HCT116 (cell line): Measurements from ENCODE around the gene TAS2R41.

ENCODE experiments used
- CTCF ChIP-seq, 3 experiments: fragments of 200-600 bp in 1 of 3; sonication (generic) in 1 of 3; IDR thresholded peaks in 2 of 3; conservative IDR thresholded peaks in 1 of 3; 2 replicates each; pipeline ENCODE4 v1.5.1; 2012 to 2017; ENCODE audit warnings: low read depth in 2 of 3, low read length in 2 of 3, antibody characterized with exemption in 1 of 3, borderline replicate concordance in 1 of 3, control low read depth in 1 of 3, mild to moderate bottlenecking in 1 of 3, mixed read lengths in 1 of 3, mixed run types in 1 of 3, moderate library complexity in 1 of 3; ENCODE audit not compliant: insufficient read depth in 1 of 3
- EGR1 ChIP-seq: IDR thresholded peaks from 2 replicates; pipeline ENCODE4 v1.6.1; 2012; ENCODE audit warnings: low read depth
- EZH2phosphoT487 ChIP-seq: fragments of 200-600 bp; IDR thresholded peaks from 2 replicates; pipeline ENCODE4 v1.6.1; 2018; ENCODE audit warnings: antibody characterized with exemption, borderline replicate concordance
- JUND ChIP-seq: IDR thresholded peaks from 2 replicates; pipeline ENCODE4 v1.6.1; 2012
- POLR2A ChIP-seq: IDR thresholded peaks from 2 replicates; pipeline ENCODE4 v1.7.0; 2011; ENCODE audit warnings: borderline replicate concordance; ENCODE audit not compliant: insufficient read depth, insufficient read length; ENCODE audit errors: extremely low read depth
- POLR2AphosphoS5 ChIP-seq: IDR thresholded peaks from 2 replicates; pipeline ENCODE4 v1.6.1; 2011; ENCODE audit warnings: mild to moderate bottlenecking, low read depth, low read length, moderate library complexity
- RAD21 ChIP-seq: IDR thresholded peaks from 2 replicates; pipeline ENCODE4 v1.6.1; 2012; ENCODE audit warnings: low read depth, mild to moderate bottlenecking
- SIN3A ChIP-seq: IDR thresholded peaks from 2 replicates; pipeline ENCODE4 v1.6.1; 2012; ENCODE audit warnings: low read depth
- SP1 ChIP-seq: IDR thresholded peaks from 2 replicates; pipeline ENCODE4 v1.6.1; 2012; ENCODE audit warnings: low read depth
- SRF ChIP-seq: IDR thresholded peaks from 2 replicates; pipeline ENCODE4 v1.6.1; 2012; ENCODE audit warnings: low read depth
- TCF7L2 ChIP-seq: IDR thresholded peaks from 2 replicates; pipeline ENCODE4 v1.7.0; 2011; ENCODE audit warnings: borderline replicate concordance, inconsistent platforms; ENCODE audit not compliant: insufficient read depth, insufficient read length; ENCODE audit errors: extremely low read depth

- TF ChIP-seq CTCF (IDR thresholded peaks at IDR 0.05 in 2 of 3, conservative IDR thresholded peaks at IDR 0.05 in 1 of 3; ENCODE audit: borderline replicate concordance in 1 of 3, insufficient read depth in 1 of 3, low read depth in 2 of 3, low read length in 2 of 3) (no peak), POLR2A (no peak), EZH2phosphoT487 (no peak), EGR1 (no peak), SRF (no peak), POLR2AphosphoS5 (no peak), SIN3A (no peak), SP1 (no peak), RAD21 (no peak), TCF7L2 (no peak), JUND (no peak)
Observed at GRCh38 chr7:143448429-143448828, 29.2 kb upstream of the TAS2R41 start.
